COLO829 (cell line): ENCODE measurements around the gene ADAM19.

Experiments
- DNase-seq: peaks from one replicate; pipeline ENCODE4 v3.0.0; 2012; ENCODE audit warnings: low spot score

ADAM19 gene, protein sequence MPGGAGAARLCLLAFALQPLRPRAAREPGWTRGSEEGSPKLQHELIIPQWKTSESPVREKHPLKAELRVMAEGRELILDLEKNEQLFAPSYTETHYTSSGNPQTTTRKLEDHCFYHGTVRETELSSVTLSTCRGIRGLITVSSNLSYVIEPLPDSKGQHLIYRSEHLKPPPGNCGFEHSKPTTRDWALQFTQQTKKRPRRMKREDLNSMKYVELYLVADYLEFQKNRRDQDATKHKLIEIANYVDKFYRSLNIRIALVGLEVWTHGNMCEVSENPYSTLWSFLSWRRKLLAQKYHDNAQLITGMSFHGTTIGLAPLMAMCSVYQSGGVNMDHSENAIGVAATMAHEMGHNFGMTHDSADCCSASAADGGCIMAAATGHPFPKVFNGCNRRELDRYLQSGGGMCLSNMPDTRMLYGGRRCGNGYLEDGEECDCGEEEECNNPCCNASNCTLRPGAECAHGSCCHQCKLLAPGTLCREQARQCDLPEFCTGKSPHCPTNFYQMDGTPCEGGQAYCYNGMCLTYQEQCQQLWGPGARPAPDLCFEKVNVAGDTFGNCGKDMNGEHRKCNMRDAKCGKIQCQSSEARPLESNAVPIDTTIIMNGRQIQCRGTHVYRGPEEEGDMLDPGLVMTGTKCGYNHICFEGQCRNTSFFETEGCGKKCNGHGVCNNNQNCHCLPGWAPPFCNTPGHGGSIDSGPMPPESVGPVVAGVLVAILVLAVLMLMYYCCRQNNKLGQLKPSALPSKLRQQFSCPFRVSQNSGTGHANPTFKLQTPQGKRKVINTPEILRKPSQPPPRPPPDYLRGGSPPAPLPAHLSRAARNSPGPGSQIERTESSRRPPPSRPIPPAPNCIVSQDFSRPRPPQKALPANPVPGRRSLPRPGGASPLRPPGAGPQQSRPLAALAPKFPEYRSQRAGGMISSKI

DNA sequence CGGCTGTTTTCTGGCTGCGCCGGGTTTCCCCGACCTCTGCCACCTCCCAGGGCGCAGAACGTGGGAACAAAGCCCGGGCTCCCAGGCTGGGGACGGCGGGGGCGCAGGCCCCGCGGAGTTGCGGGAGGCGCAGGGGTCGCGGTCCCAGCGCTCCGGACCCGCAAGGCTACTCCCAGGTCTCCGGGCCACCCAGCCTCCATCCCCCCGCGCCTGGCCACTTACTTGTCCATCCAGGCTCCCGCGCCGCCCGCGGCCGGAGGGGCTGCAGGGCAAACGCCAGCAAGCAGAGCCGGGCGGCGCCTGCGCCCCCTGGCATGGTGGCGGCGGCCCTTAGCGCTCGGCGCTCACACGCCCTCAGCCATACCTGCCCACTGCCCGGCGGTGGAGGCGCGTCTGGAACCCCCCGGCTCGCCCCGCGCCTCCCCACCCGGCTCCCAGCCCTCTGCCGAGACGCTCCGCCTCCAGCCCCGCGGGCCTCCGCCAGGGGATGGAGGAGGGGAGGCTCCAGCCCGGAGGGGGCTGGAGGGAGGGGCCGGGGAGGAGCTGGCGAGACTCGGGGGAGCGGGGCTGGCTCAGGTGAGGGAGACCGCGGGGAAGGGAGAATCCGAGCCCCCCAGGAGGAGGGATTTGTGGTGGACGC lies at the start of gene ADAM19:
Gene ADAM19, minus strand, starts transcription at position 395 of the 640 bp plus-strand sequence. Its CDS starts 79 bp downstream, at position 316.
- no peak for DNase-seq

DNA sequence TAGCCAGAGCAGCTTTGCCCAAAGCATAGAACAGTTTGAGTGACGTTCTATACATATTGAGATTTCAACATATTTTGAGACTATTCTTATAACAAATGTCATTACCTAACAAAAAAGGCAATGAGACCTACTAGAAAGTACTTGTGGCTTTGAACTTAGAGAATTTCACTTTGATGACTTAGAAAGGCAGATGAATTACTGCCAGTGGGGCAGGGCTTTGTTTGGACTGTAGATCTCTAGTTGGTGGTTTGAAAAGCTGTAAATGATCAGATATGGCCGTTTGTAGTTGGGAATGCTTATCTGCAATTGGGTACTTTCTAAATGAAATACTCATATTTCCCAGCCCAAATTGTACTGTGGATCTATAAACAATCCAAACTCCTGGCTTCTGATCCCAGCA lies 48.6 kb upstream of the ADAM19 start:
- DNase-seq = no peak

DNA sequence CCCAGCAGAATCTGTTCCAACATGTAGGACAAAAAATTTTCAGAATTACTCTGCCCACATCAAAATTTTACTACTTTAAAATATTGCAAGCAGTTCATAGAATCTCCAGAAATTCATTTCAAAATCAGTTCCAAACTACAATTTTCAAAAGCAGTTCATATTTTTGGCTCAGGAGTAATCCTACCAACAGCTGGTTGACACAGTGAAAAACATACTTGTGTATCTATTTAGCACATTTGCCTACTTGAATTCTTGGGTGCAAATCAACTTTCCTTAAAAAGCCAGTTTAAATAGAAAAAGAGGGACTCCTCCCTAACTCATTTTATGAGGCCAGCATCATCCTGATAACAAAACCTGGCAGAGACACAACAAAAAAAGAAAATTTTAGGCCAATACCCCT lies 45.2 kb upstream of the ADAM19 start:
- no peak for DNase-seq

DNA sequence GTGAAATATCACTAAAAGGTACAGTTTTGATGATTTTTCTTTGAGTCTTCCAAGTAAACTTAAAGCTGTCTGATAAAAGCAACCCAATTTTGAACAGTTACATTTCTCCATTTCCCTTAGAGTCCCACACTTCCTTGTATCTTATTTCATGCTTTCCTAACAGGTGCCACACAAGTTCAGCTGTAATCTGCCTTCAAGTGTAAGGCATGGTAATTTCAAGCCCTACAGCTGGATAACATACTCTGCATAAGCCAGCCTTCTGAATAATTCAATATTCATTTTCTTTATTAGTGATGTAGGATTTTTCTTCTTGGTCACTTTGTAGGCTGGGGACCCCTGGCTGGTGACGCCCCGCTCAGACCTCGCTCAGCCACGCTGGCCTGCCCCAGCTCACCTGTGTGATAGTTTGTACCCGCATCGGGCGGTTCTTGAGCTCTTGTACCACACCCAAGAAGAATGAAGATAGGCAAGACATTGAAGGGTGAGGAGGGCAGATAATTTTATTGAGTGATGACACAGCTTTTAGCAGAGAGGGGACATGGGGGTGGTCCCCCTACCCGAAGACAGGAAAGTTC lies 42.7 kb upstream of the ADAM19 start:
- no peak for DNase-seq

DNA sequence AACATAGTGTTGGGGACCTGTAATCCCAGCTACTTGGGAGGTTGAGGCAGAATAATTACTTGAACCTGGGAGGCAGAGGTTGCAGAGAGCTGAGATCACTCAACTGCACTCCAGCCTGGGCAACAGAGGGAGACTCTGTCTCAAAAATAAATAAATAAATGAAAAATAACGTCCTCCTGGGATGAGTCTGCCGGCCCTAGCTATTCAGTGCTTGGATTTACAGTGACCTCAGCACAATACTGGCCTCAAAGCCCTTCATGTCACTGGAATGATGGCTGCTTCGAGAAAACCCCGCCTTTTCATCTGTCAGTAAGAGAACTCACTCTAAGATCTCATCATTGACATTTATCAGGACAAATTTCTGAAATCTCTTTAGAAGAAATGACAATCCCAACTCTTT lies 41.2 kb upstream of the ADAM19 start:
- no peak for DNase-seq

DNA sequence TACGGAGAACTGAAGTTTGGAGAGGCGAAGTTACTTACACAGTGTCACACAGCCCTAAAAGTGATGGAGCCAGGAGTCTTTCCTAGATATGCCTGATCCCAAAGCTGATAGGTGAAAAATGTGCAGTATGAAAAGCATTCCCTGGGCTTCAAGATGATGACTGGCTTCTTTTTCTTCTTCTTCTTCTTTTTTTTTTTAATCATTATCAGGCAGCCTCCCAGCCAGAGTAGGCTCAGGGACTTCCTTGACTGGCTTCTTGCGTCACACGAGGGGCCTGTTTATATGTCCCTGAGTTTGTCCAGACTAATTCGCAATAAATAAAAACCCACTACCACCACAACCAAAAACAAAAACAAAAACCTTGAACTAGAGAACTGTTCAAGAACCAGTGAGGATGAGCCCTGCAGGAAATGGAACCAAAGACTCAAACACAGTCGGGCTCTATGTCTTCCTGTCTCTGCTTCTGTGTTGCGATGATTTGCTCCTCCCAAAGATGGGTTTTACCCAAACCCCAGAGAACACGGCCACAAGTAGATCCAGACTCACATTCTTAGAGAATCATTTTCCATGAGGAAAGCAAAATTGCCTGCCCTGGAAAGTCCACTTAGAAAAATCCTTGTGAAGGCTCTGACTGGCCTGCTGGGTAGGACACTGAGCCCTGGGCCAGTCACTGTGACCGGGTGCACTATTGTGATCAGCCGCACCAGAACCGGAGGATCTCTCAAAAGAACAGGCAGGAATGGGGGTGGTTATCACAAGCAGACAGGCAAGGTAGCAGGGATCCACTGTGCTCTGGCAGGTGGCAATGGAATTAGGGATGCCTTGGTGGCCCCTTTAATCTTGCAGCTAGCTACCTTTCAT lies 38.0 kb upstream of the ADAM19 start:
- no peak for DNase-seq

DNA sequence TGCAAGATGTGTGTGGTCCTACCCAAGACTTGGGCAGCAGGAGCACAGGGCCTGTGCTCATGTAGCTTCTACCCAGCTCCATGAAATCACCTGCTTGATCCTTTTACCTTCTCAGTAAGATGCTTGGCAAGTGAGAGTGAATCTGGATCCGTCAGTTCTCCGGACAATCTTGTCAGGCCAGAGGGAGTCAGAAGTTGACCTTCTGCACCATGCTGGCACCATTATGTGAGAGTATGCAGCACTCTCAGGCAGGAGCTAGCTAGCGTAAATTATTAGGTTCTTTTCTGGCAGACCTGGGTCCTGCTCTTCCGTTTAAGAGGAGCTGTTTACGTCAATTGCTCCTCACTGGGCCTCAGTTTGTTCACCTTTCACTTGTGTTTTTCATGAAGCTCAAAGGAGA lies 37.0 kb upstream of the ADAM19 start:
- DNase-seq = no peak

DNA sequence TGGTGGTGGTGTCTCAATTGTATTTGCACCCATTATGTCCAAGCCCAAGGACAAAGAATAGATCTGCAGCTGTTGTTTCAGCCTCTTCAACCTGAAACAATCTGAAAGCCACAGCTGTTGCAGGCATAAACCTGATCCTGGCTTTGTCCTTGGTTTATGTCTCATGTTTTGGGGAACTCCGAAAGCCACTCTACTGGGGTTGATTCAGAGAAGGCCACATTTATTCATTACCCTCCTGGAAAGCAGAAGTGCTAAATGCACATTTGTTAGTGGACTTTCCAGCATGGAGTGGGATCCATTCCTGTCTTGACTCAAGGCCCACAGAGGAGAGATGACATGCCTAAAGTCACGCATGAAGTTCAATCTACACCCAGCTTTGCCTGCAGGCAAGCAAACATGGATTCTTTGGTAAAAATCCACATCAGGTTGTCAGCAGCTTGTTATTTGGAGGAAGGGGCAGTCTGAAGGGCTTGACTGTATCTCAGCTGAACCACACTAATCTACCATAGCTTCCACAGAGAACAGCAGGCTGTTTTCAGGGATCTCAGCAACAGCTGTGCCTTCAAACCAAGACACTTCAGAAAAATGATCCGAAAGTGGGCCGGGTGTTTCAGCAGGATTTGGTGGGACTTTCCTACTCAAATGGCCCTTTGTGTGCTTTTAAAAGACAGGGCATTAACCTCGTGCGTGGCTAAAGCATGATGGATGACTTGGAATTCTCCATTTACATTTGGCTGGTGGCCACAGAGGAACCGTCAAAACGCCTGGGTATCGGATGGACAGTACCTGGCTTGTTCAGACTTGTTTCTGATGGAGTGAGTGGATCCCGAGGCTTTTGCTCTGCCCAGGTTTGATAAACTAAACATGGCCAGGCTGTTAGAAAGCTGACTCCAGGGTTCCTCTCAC lies 36.2 kb upstream of the ADAM19 start:
- peak; percentile 53 for DNase-seq

DNA sequence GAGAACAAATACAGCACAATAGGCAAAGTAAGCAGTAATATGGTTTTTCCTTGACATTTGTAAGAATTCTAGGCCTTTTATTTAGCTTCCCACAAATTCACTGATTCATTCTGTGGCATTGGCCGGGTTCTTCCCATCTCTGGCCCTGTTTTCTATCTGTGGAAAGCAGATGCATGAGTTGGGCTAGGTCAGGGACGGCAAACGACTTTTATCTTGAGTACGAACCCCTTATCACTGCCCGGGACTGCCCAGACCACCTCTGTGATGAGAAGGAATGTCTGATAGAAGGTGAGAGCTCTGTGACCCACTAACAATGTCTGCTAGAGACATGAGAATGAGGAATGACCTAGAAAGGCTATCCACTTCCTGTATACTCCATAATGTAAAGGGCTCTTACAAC lies 35.4 kb upstream of the ADAM19 start:
- DNase-seq = no peak

DNA sequence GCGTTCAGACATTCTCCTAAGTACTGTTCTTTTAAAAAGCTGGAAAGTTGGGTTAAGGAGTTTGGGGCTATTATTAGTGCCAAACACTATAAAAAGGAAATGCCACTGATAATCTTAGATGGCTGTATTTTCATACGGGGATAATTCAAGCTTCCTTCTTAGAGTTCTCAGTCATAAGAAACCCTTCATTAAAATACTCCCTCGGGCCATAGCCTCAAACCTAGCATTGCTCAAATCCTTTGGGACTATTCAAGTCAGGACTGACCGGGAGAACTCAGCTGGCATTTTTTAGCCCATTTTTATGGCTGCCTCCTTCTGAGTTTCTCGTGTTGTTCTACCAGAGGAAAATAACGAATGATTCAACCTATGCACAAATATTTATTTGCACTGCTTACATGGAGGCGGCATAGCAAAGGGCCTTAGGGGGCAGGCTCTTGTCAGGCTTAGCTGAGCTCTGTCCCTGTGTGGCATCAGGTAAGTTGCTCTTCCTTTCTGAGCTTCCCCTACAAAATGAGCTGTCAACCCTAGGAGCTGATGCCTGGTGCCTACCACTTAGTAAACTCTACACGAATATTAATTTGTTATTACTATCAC lies 33.5 kb upstream of the ADAM19 start:
- no peak for DNase-seq

DNA sequence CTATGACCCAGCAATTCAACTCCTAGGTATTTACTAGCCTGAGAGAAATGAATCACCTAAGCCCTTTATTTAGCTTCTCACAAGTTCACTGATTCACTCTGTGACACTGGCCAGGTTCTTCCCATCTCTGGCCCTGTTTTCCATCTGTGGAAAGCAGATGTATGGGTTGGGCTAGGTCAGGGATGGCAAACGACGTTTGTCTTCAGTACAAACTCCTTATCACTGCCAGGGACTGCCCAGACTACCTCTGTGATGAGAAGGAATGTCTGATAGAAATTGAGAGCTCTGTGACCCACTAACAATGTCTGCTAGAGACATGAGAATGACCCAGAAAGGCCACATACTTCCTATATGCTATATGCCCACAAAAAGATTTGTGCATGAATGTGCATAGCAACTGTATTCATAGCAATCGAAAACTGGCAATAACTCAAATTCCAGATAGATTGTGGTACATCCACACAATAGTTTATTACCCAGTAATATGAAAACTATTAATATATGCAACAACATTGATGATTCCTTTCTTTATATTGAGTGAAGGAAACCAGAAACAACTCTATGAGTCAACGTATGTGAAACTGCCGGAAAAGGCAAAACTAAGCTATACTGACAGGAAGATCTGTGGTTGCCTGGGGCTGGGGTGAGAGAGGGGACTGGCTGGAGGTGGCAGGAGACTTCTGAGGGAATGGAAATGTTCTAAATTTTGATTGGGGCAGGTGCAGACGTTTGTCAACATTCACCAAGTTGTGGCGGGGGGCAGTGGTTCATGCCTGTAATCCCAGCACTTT lies 32.0 kb upstream of the ADAM19 start:
- DNase-seq = no peak

DNA sequence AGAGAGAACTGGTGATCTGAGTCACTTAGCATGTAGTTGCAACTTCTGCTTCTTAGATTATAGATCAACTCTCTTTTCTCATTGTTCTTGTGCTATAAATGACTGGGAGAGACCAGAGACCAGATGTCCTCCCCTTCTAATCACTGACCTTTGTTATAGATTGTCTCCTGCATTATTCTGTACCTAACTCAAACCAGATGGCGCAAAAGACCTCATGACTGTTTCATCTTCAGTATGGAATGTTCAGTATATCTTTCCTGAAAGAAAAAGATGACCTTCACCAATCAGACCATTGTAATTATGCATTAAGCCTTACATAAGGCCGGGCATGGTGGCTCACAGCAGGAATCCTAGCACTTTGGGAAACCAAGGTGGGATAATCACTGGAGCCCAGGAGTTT lies 30.5 kb upstream of the ADAM19 start:
- no peak for DNase-seq

DNA sequence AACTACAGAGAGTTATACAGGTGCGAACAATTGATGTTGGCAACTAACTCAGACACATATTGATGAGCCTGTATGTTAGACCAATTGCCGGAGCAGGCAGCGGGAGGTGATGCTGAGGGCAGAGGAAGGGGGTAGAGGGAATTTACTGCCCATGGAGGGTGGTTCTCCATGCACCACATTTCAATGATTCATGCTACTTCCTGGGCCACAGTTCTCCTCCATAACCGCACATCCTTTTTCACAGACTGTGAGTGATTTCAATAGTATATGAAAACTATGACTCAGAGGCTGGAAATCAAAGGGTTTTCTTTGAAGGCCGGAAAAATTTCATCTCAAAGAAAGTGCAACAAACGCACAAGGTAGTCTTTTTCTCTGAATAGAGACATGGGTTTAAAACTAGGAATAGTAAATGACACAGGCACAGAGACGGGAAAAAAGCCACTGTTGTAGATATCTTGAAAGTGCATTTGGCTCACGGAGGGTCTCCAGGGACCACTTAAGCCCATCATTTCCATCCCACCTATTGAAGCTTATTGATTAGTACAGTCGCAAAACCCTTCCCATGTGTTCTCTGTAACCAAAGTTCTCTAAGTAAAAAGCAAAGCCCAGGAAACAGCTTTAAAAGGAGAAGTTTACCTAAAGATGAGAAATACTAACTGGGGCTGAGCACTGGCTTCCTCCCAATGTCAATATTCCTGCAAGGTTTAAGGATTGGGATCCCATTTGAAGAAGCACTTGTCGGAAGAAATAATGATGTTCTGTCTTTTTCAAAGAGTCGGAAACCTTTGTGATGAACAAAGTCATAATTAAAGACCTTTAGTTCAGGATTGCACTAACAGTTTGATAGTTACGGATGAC lies 28.0 kb upstream of the ADAM19 start:
- peak; percentile 70 for DNase-seq

DNA sequence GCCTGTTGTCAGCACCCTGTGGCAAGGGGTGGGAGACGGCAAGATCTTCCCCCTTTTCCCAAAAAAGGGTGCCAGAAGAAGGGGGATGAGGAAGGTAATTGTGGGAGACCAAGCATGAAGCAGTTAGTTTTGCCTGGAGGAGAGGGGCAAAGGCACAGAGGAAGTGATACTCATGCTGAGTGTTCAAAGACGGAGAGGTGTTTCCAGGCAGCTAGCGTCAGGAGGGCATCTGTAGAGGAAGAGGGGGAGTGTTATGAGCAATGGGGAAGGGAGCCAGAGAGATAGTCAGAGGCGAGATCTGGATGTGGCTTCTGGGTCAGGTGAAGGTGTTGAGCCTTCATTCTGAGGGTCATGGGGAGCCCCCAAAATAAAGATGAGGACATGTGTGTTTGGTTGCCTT lies 26.9 kb upstream of the ADAM19 start:
- DNase-seq = no peak

DNA sequence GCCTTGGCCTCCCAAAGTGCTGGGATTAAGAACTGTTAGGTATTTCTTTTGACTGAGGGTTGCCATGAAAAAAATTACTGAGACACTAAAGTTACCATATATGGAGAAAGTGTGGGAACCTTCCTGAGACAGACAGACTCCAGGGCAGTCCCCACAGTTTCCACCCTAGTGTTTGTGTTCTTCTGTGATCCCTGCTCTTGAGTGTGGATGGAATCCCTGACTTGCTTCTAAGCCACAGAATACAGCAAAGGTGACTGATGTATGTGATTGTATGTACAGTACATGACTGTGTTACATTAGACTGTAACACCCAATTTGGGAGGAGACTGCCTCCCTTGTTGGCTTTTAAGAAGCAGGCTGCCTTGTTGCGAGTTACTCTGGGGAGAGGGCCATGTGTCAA lies 24.7 kb upstream of the ADAM19 start:
- DNase-seq = no peak

DNA sequence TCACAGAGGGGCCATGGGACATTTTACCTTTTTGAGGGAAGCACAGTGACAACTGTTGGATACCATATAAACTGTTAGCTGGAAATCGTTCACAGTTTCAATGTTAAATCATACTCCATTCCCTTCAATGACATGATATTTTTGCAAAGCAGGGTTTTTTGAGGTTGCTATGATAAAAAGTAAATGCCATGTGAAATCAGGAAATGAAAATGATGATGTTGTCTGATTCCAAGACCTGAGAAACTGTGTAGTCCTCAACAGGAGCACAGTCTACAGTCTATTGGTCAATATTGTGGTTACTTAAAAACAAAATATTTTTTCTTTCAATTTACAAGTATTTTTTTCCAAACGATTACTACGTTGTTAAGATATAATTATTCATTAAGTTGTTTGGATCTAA lies 24.0 kb upstream of the ADAM19 start:
- no peak for DNase-seq

DNA sequence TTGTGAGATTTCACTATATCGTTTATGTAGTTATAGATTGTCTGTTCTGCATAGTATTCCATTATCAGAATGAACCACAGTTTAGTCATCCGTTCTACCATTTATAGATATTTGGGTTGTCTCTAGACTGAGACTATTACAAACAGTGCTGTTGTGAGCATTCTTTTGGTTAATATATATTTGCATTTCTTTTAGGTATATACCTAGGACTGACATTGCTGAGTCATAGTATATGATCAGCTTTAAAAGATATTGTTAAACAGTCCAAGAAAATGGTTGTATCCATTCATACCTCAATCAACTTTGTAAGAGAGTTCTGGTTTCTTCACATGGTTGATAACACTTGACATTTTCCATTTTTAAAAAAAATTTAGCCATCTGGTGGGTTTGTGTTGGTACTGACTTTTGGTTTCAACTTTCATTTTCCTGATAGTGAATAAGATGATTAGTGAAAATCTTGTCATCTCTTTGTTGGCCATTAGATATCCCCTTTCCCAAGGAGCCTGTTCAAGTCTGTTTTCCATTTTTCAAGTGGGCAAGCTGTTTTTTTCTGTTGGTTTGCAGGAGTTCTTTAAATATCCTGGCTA lies 22.9 kb upstream of the ADAM19 start:
- DNase-seq = no peak

DNA sequence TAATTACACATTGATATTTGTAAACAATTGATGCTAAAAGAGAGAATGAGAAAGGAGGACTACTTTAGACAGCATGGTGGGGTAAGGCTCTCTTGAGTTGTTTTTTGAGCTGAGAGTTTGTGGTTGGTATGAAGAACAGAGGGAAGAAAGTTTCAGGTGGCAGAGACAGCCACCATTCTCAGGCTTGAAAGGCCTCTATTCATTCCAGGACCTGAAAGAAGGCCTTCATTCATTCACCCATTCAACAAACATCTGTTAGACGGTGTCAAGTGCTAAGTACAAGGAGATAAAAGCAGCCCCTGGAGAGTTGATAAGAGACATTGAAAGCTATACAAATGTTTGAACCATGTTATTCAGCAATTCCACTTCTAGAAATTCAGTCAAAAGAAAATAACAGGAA lies 21.7 kb upstream of the ADAM19 start:
- peak; percentile 53 for DNase-seq
